Endothelial cell of umbilical vein (primary cell): ENCODE data around the gene MED13. TPM values are rescaled to one million over a fixed set of nuclear protein-coding genes. Genes with fewer than 3 reads are reported as not detected.

ENCODE experiments used
- BruUV-seq: library from RNA; stranded (reverse); fragments of 400-500 nt; replicated peaks from 2 replicates; lab custom pipeline; 2021; lab: Mats Ljungman, UMichigan
- CTCF ChIA-PET: fragments of 300-600, 350-600 bp; sonication (Branson Sonifier 250); formaldehyde crosslinking; loops from one replicate; lab custom pipeline; 2021; ENCODE audit warnings: antibody characterized with exemption, inconsistent platforms; lab: Charles Lee
- POLR2A ChIA-PET: fragments of 300-600, 350-600 bp; sonication (Branson Sonifier 250); formaldehyde crosslinking; loops from one replicate; lab custom pipeline; 2021; ENCODE audit warnings: antibody characterized with exemption, inconsistent platforms; lab: Charles Lee
- DNase-seq: peaks from one replicate; pipeline ENCODE4 v3.0.0-alpha.2; 2011; ENCODE audit warnings: low read depth, low spot score
- FAIRE-seq: peaks from 2 replicates; lab custom pipeline; 2011; peaks lifted over from hg19 to GRCh38; lab: Jason Lieb, UNC
- H2AFZ ChIP-seq: 2 replicates; pipeline ENCODE4 v1.6.0; 2012; ENCODE audit warnings: low read depth, low read length, control low read depth, inconsistent platforms
- H3K27ac ChIP-seq: 2 replicates; pipeline ENCODE4 v1.5.1; 2011; ENCODE audit warnings: low read depth, mild to moderate bottlenecking, control low read depth, low read length, moderate library complexity; ENCODE audit not compliant: insufficient read depth
- H3K27me3 ChIP-seq, 2 experiments: 2 replicates each; pipeline versions ENCODE4 v1.6.0 to v1.6.1; 2011; ENCODE audit warnings: low read length in 2 of 2, mixed read lengths in 1 of 2; ENCODE audit not compliant: control insufficient read depth in 2 of 2, insufficient read depth in 2 of 2
- H3K36me3 ChIP-seq, 2 experiments: 2 replicates in 1 of 2; 3 replicates in 1 of 2; pipeline ENCODE4 v1.5.1; 2011; ENCODE audit warnings: low read length in 2 of 2, mild to moderate bottlenecking in 1 of 2, moderate library complexity in 1 of 2; ENCODE audit not compliant: control insufficient read depth in 2 of 2, insufficient read depth in 2 of 2; ENCODE audit errors: extremely low read depth in 1 of 2
- H3K4me1 ChIP-seq: 3 replicates; pipeline ENCODE4 v1.5.1; 2011; ENCODE audit warnings: mild to moderate bottlenecking, low read length; ENCODE audit not compliant: control insufficient read depth, insufficient read depth; ENCODE audit errors: extremely low read depth
- H3K4me2 ChIP-seq: 2 replicates; pipeline ENCODE4 v1.6.1; 2011; ENCODE audit warnings: low read length, control low read depth, mixed read lengths; ENCODE audit not compliant: insufficient read depth
- H3K4me3 ChIP-seq, 3 experiments: fragments of 200-600 bp in 1 of 3; sonication (generic), shearing (Covaris generic) in 1 of 3; replicated peaks in 1 of 3; 2 replicates each; pipeline ENCODE4 v1.5.1; 2011 to 2016; ENCODE audit warnings: control low read depth in 3 of 3, low read length in 3 of 3, mild to moderate bottlenecking in 2 of 3, inconsistent platforms in 1 of 3, low read depth in 1 of 3, moderate library complexity in 1 of 3; ENCODE audit not compliant: insufficient read depth in 1 of 3
- H3K79me2 ChIP-seq: 2 replicates; pipeline ENCODE4 v1.6.0; 2012; ENCODE audit warnings: low read length, inconsistent platforms; ENCODE audit not compliant: control insufficient read depth, insufficient read depth
- H3K9ac ChIP-seq: replicated peaks from 2 replicates; pipeline ENCODE3; 2011; ENCODE audit warnings: low read length, control low read depth; ENCODE audit not compliant: insufficient read depth; ENCODE audit errors: extremely low read depth
- H3K9me1 ChIP-seq: replicated peaks from 3 replicates; pipeline ENCODE4 v1.6.0; 2011; ENCODE audit warnings: mild to moderate bottlenecking, low read length; ENCODE audit not compliant: control insufficient read depth, insufficient read depth; ENCODE audit errors: extremely low read depth
- H3K9me3 ChIP-seq: replicated peaks from 2 replicates; pipeline ENCODE4 v1.5.1; 2012; ENCODE audit warnings: low read length, inconsistent platforms; ENCODE audit not compliant: control insufficient read depth, insufficient read depth
- H4K20me1 ChIP-seq: replicated peaks from 2 replicates; pipeline ENCODE3; 2011; ENCODE audit warnings: mild to moderate bottlenecking, low read length; ENCODE audit not compliant: control insufficient read depth, insufficient read depth; ENCODE audit errors: extremely low read depth
- EZH2 ChIP-seq: IDR thresholded peaks from 2 replicates; pipeline ENCODE4 v1.6.1; 2012; ENCODE audit warnings: borderline replicate concordance, low read depth, mild to moderate bottlenecking, moderate library complexity, low read length, inconsistent platforms; ENCODE audit not compliant: severe bottlenecking
- FOS ChIP-seq: IDR thresholded peaks from 2 replicates; pipeline ENCODE4 v1.6.1; 2011; ENCODE audit warnings: mild to moderate bottlenecking, low read length, moderate library complexity, borderline replicate concordance; ENCODE audit not compliant: insufficient read depth
- GATA2 ChIP-seq: IDR thresholded peaks from 2 replicates; pipeline ENCODE4 v1.7.0; 2011; ENCODE audit warnings: low read depth, mild to moderate bottlenecking, moderate library complexity, mixed read lengths, low read length; ENCODE audit not compliant: insufficient read length, insufficient read depth
- JUN ChIP-seq: IDR thresholded peaks from 2 replicates; pipeline ENCODE4 v1.6.1; 2011; ENCODE audit warnings: borderline replicate concordance, low read depth; ENCODE audit not compliant: insufficient read length, insufficient read depth
- MYC ChIP-seq: IDR thresholded peaks from one replicate; pipeline ENCODE4 v1.6.1; 2011; ENCODE audit warnings: mild to moderate bottlenecking, low read depth, low read length
- POLR2A ChIP-seq: IDR thresholded peaks from 2 replicates; pipeline ENCODE4 v1.6.1; 2012; ENCODE audit warnings: low read depth, mild to moderate bottlenecking, control low read depth, low read length
- POLR2AphosphoS5 ChIP-seq: IDR thresholded peaks from 2 replicates; pipeline ENCODE4 v1.6.1; 2012; ENCODE audit warnings: low read depth, mild to moderate bottlenecking, control low read depth, low read length, moderate library complexity; ENCODE audit not compliant: insufficient read depth
- dilution Hi-C: fragments of 300-500 bp; cut with MboI; formaldehyde crosslinking; loops from one replicate; pipeline ENCODE4 v1.15.0; 2019; ENCODE audit warnings: low sequenced_read_pairs; ENCODE audit not compliant: extremely low pct_ligation_motif_present
- intact Hi-C: fragments of 100-400 bp; cut with micrococcal nuclease; formaldehyde crosslinking; loops from one replicate; pipeline ENCODE4 v1.10.0; 2022
- polyA plus RNA-seq, 4 experiments: library from polyadenylated mRNA; depleted of rRNA in 3 of 4; stranded (reverse) in 3 of 4; unstranded in 1 of 4; fragments of >200 nt; gene quantifications; 2 replicates each; pipeline versions ENCODE4 v1.2.1 to v1.2.3, GENCODE V29; 2011 to 2012; ENCODE audit warnings: missing spikeins in 1 of 4
- total RNA-seq: library from RNA; stranded (reverse); gene quantifications from 2 replicates; pipeline ENCODE4 v1.2.3, GENCODE V29; 2021
- TF ChIP-seq, protein P1 (sequence below), 2 donors: IDR thresholded peaks; 1 replicate in 1 of 2; 2 replicates in 1 of 2; pipeline ENCODE4 v1.5.1; 2011; ENCODE audit warnings: low read length in 2 of 2, mild to moderate bottlenecking in 2 of 2, moderate library complexity in 2 of 2, control low read depth in 1 of 2, inconsistent platforms in 1 of 2, low read depth in 1 of 2; ENCODE audit not compliant: insufficient read depth in 1 of 2; ENCODE audit errors: extremely low read depth in 1 of 2
- TF ChIP-seq, protein P2 (sequence below): IDR thresholded peaks from 2 replicates; pipeline ENCODE4 v1.6.1; 2011; ENCODE audit not compliant: insufficient read depth, insufficient read length

The MED13 gene
- total and polyA plus RNA-seq, 2 donors (not counting 3 experiments of a cell fraction or from before 2014, with no cell fraction given): 11.6 to 49.6 TPM

DNA sequence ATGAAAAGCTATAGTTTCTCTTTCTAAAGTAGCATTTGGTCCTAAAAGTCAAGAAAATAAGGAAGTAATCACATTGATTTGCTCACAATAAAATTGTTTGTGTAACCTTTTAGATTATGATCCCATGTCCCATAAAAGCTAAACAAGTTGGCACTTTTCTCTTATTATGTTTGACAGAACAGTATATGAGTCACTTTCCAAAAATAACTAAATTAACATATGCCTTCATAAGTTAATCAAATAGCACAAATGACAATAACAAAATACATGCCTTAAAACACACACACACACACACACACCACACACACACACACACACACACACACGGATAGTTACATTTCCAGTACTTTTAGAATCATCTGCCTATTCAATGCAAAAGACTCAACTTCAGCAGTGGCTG is 2.8 kb downstream of the MED13 start:
- Histone ChIP-seq H2AFZ (no peak overlapping the region), H3K79me2 (peaks cover 80% of the 10 kb centered on the region), H3K27ac (peak overlapping the region; percentile 31), H3K4me1 (peaks cover 19% of the 10 kb centered on the region), H3K27me3 (no peaks in the 10 kb centered on the region), H3K9me3 (no peaks in the 10 kb centered on the region), H3K4me3 (peak overlapping the region in 1 of 3 experiments; percentile 88), H3K36me3 (no peaks in the 10 kb centered on the region), H3K9me1 (peaks cover 2% of the 10 kb centered on the region), H3K4me2 (peak overlapping the region; percentile 99), H4K20me1 (peaks cover 23% of the 10 kb centered on the region), H3K9ac (no peak overlapping the region)
- BruUV-seq: no TSS peak
- ChIA-PET CTCF (interaction anchor here (1.0 to 3.6 kb wide), 4 partner anchors 9 to 427 kb away, joined by 3 to 13 read pairs (median 4); no protein-coding TSS in a partner anchor), POLR2A (no interaction called here)
- DNase-seq: peak; percentile 57
- intact Hi-C loops (loop anchor here (10.0 kb wide), 1 partner anchor 162 kb away; no protein-coding TSS in a partner anchor), dilution Hi-C loops (no loop called here)
- no peak for TF ChIP-seq POLR2AphosphoS5
- peak; percentile 30 for TF ChIP-seq FOS
- peak; percentile 67 for FAIRE-seq

DNA sequence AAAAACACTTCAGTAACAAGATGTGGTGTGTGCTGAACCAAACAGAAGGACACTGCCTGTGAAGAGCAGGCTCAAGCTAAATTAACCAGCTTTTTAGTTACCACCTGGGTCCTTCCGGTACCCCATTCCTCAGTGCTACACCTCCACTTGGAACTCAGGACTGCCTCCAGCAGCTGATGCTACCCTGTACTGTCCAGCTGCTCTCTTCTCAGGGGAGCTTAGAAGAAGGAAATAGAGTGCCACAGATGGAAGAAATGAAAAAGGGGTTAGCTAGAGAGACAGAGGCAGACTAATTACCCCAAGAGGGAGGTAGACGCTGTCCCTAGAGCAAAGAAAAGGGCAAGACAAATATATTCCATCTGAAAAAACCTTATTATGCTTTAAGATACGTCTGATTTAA is 5.7 kb downstream of the MED13 start:
- FAIRE-seq: no peak
- CTCF ChIA-PET: no interaction called here
- no TSS peak for BruUV-seq

More for the DNA sequence above, 5.7 kb downstream of the MED13 start:
- Histone ChIP-seq H2AFZ (no peak overlapping the region), H3K27ac (no peak overlapping the region), H3K4me3 (no peak overlapping the region), H3K79me2 (peaks cover 96% of the 10 kb centered on the region), H3K36me3 (peaks cover 0 to 2% of the 10 kb centered on the region in 2 experiments), H4K20me1 (peaks cover 20% of the 10 kb centered on the region), H3K4me2 (no peak overlapping the region), H3K9ac (no peak overlapping the region), H3K27me3 (no peaks in the 10 kb centered on the region), H3K9me3 (no peaks in the 10 kb centered on the region), H3K9me1 (peaks cover 2% of the 10 kb centered on the region), H3K4me1 (peaks cover 19% of the 10 kb centered on the region)
- POLR2A ChIA-PET: no interaction called here
- TF ChIP-seq, protein P1, sequence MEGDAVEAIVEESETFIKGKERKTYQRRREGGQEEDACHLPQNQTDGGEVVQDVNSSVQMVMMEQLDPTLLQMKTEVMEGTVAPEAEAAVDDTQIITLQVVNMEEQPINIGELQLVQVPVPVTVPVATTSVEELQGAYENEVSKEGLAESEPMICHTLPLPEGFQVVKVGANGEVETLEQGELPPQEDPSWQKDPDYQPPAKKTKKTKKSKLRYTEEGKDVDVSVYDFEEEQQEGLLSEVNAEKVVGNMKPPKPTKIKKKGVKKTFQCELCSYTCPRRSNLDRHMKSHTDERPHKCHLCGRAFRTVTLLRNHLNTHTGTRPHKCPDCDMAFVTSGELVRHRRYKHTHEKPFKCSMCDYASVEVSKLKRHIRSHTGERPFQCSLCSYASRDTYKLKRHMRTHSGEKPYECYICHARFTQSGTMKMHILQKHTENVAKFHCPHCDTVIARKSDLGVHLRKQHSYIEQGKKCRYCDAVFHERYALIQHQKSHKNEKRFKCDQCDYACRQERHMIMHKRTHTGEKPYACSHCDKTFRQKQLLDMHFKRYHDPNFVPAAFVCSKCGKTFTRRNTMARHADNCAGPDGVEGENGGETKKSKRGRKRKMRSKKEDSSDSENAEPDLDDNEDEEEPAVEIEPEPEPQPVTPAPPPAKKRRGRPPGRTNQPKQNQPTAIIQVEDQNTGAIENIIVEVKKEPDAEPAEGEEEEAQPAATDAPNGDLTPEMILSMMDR (IDR thresholded peaks at IDR 0.05; ENCODE audit: extremely low read depth in 1 of 2, insufficient read depth in 1 of 2, low read depth in 1 of 2, low read length in 2 of 2): no peak
- no peak for TF ChIP-seq POLR2A
- no peak for TF ChIP-seq MYC
- TF ChIP-seq EZH2: no peak
- TF ChIP-seq FOS: no peak
- TF ChIP-seq, protein P2, sequence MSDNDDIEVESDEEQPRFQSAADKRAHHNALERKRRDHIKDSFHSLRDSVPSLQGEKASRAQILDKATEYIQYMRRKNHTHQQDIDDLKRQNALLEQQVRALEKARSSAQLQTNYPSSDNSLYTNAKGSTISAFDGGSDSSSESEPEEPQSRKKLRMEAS: no peak
- TF ChIP-seq POLR2AphosphoS5: no peak
- TF ChIP-seq JUN: no peak
- no peak for TF ChIP-seq GATA2
- no peak for DNase-seq
- dilution Hi-C loops (no loop called here), intact Hi-C loops (no loop called here)
